Endometrium (tissue), 2 donors: ENCODE measurements around the gene SPRYD3.
"Not testable (repeated sequence)": the region's sequence is repeated elsewhere in the genome, so short reads cannot be mapped to it uniquely, and the experiment has no call there.

Source experiments
- FAIRE-seq: peaks from 2 replicates; lab custom pipeline; 2012; peaks lifted over from hg19 to GRCh38; lab: Jason Lieb, UNC
- donor health status: control.
- donor health status: control.

The SPRYD3 gene

DNA sequence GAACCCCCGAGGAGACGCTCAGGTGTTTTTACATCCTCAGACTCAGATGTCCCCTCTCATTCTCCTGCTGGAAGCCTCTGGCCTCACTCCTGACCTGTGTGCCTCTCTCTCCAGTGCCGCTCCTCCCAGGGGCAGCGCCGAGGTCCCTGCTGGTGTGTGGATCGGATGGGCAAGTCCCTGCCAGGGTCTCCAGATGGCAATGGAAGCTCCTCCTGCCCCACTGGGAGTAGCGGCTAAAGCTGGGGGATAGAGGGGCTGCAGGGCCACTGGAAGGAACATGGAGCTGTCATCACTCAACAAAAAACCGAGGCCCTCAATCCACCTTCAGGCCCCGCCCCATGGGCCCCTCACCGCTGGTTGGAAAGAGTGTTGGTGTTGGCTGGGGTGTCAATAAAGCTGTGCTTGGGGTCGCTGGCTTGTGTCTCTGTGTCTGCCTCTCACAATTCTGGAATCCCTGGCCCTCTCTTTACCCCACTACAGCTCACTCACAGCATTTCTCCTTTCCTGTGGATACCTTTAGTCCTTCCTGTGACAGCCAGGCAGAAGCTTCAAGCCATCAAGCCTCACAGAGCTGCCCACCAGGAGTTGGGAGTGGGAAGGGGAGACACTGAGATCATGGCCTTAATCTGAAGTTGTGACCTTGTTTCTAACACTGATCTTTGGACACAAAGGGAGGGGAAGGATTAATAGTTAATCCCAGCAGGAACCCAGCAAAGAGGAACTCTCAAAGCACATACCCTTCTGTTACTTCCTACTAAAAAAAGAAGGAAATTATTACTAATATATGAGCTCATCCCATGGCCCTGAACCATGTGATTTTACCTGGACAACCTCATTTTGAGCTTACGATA, 23.0 kb upstream of the SPRYD3 start:
- no peak for FAIRE-seq

DNA sequence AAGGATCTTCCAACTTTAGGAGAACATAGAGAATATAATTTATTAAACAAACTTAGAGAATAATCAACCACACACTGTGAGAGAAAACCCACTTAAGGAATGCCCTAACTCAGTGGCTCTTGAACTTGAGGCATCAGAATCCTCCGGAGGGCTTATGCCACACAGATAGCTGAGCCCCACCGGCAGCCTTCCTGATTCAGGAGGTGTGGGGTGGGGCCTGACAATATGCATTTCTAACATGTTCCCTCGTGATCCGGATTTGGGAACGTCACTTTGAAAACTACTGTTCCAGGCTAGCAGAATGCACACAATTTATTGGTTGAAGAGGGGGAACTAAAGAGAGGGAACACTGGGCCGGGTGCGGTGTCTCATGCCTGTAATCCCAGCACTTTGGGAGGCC, 22.1 kb upstream of the SPRYD3 start:
- no peak for FAIRE-seq

DNA sequence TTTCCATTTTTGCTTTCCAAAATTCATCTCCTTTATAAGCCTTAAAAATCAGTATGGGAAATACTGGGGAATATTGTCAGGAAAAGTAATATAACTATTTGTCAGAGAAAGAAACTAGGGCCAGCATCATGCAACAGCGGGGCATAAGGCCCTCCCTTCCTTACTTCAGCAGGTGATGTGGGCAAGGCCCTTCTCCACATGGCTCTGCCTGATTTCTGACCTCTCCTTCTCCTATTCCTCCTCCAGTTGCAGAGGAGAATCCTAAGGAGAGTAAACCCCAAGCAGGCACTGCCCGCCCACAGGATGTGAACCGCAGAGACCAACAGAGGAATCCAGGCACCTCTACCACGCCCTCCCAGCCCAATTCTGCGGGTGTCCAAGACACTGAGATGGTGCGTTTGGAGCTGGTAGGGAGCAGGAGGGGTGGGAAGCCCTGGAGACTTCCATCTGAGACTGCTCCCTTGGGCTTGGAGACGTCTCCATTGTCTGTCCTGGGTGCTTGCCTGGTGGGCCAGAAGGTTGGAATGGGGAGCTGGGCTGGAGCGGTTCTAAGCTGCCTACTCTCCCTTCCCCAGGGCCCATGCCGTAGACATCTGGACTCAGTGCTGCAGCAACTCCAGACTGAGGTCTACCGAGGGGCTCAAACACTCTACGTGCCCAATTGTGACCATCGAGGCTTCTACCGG, 21.4 kb upstream of the SPRYD3 start:
- no peak for FAIRE-seq

DNA sequence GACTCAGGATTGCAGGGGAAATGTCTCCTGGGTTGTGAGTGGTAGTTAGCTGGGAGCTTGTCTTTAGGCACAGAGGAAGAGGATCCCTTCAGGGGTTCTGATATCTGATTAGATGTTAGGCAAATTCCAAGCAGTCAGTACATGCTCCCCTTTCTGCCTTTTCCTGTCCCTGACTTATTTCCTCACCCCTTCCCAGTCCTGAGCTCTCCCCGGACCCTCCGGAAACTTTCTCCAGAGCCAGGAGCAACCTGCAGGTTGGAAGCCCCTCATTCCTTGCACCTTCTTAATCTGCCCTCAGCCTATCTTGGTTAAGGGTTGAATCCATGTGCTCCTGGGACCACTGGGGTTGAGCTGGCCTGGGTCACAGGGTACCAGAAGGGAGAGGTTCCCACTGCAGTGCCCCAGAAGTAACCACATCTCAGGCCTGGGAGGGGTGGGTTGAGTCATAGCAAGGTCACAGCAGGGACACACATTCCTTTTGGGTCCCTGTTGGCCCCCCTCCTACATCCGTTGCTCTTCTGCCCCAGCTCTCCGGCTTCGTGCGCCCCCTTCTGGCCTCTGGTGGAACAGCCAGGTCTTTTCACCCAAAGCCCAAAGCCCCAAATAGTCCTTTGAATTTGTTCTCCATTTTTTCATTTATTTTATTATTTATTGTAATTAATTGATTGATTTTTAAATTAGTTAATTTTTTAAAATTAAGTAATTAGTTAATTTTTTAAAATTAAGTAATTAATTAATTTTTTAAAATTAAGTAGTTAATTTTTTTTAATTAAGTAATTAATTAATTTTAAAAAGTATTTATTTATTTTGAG, 20.1 kb upstream of the SPRYD3 start:
- FAIRE-seq, result peak; percentile 98

DNA sequence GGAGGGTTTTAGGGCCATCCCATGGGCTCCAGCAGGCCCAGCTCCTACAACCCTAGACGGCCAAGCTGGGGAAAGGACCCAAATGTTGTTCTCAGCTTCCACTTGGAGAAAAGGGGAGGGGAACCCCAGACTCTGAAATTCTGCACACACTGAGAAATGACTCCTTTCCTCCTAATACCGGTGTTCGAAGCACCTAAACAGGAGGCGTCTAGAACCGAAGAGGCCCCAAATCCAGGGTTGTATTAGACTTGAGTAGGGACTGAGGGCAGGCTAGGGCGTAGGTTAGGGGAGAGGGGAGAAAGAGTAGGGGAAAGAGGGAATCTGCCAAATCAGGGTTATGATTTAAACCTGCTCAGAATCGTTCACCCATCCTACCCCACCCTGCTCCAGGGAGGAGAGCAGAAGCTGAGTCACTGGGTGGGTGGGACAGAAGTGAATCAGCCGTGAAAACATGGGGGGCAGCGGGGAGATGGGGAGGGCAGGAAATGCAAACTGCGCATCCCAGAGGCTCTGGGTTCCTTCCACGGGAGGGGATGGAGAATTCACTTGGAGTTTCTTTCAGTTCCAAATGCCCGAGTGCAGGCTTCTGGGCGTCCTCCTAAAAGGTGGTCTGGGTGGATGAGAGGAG, 19.3 kb upstream of the SPRYD3 start:
- no peak for FAIRE-seq

DNA sequence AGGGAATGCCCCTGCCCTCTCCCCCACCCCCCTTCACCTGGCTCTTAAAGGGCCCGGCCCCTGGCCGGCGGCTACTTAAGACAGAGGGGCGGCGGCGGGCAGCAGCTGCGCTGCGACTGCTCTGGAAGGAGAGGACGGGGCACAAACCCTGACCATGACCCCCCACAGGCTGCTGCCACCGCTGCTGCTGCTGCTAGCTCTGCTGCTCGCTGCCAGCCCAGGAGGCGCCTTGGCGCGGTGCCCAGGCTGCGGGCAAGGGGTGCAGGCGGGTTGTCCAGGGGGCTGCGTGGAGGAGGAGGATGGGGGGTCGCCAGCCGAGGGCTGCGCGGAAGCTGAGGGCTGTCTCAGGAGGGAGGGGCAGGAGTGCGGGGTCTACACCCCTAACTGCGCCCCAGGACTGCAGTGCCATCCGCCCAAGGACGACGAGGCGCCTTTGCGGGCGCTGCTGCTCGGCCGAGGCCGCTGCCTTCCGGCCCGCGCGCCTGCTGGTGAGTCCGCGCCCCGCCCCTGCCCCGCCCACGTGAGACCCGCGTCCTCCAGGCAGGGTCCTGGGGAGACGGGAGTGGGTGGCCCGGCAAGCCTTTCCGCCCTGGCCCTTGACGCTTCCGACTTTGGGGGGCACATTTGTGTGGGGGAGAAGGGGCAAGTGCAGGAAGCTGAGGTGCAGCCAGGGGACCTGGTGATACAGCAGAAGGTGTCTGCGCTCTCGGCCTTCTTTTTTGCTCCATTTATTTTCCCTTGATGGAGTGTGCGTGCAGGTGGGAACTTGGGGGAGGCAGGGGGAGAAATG, 18.6 kb upstream of the SPRYD3 start, which contains the start of gene IGFBP6:
Gene IGFBP6, plus strand, starts transcription at position 104 of the 790 bp plus-strand sequence. Its CDS starts 51 bp downstream, at position 155.
- no peak for FAIRE-seq

DNA sequence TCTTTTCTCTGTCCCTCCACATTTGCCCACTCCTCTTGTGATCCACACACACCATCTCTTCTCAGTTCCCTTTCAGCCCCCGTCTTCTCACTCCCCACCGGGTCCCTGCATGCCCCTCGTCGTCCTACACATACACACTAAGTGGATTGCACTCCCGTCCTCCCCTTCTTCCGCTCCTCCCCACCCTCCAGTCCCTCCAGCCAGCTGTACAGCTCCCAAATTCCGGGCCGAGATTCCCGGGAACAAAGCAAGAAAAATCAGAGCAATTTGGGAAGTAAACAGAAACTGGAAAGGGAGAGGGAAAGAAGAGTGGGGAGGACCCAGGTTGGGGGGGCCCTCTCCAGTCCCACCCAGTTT, 18.0 kb upstream of the SPRYD3 start:
- FAIRE-seq, result no peak

DNA sequence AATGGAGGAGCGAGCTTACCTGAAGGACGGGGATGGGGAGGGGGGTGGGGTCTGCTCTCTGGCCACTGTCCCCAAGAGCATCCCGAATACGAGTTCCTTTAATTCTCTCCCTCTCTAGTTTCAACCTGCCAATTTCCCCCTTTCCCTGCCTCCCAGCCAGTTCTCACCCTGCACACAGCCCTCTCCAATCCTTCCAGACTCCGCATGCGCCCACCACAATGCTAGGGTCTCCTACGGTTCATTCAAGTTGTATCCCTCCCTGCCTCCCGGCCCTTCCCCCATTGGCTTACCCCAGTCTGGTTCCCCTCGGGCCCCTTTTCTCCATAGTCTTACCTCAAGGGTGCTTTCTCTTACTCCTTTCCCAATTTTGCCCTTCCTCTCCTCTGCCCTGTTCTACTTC, 17.6 kb upstream of the SPRYD3 start:
- no peak for FAIRE-seq

DNA sequence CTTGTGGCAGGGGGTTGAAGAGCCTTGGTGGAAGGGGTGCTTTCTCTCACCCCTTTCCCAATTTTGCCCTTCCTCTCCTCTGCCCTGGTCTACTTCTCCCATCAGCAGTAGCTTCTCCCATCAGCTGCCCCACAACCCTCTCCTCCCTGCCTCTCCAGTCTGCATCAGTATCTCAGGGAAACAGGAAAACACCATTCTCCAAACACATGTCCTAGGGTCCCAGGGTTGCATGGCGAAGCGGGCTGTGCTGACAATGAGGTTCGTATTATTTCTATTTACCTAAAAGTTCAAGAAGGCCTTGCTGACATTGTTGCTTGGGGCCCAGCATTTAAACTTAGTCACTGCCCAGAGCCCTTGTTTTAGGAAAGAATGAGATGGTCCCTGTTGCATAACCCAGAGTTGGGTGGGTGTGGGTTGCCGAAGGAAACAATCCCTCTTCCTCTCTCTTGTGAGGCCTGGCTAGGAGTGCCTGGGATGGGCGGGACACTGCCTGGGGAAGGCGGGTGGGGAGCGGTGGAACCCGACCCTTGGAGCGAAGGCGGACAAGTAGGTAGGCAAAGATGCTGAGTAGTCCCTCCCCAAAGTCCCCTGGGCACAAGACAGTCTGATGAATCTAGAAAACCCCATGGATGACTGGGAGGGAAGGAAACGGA, 17.0 kb upstream of the SPRYD3 start:
- no peak for FAIRE-seq

DNA sequence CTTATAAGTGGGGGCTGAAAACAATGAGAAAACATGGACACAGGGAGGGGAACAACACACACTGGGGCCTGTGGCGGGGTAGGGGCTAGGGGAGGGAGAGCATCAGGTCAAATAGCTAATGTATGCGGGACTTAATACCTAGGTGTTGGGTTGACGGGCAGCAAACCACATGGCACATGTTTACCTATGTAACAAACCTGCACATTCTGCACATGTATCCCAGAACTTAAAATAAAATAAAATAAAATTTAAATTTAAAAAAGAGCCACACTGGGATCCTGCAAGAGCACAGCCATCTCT, 16.4 kb upstream of the SPRYD3 start:
- not testable (repeated sequence) for FAIRE-seq

DNA sequence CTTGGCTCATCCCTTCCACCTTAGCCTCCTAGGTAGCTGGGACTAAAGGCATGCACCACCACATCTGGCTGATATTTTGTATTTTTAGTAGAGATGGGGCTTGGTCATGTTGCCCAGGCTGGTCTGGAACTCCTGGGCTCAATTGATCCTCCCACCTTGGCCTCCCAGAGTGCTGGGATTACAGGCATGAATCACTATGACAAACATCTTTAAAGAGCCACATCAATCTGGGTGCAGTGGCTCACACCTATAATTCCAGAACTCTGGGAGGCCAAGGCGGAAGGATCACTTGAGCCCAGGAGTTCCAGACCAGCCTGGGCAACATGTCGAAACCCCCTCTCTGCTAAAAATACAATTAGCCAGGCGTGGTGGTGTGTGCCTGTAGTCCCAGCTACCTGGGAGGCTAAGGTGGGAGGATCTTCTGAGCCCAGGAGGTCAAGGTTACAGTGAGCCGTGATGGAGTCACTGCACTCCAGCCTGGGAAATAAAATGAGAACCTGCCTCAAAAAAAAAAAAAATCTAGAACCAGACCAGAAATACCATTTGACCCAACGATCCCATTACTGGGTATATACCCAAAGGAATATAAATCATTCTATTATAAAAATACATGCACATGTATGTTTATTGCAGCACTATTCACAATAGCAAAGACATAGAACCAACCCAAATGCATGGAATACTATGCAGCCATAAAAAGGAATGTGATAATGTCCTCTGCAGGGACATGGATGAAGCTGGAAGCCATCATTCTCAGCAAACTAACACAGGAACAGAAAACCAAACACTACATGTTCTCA, 15.8 kb upstream of the SPRYD3 start:
- not testable (repeated sequence) for FAIRE-seq

DNA sequence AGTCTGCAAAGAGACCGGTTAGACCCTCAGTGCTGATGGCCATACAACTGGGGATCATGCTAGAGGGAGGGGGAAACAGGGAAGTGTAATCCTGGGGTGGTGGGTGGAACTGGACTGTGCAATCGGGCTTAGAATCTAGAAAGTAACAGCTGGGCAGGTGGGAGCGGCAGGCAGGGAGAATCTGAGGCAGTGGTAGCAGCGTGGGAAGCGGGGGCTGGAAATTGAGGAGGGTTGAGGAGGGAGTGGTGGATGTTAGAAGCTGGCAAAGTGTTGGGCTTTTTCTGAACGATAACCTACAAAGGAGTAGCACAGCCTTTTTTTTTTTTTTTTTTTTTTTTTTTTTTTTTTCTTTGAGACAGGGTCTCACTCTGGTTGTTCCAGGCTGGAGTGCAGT, 15.2 kb upstream of the SPRYD3 start:
- FAIRE-seq, result no peak

DNA sequence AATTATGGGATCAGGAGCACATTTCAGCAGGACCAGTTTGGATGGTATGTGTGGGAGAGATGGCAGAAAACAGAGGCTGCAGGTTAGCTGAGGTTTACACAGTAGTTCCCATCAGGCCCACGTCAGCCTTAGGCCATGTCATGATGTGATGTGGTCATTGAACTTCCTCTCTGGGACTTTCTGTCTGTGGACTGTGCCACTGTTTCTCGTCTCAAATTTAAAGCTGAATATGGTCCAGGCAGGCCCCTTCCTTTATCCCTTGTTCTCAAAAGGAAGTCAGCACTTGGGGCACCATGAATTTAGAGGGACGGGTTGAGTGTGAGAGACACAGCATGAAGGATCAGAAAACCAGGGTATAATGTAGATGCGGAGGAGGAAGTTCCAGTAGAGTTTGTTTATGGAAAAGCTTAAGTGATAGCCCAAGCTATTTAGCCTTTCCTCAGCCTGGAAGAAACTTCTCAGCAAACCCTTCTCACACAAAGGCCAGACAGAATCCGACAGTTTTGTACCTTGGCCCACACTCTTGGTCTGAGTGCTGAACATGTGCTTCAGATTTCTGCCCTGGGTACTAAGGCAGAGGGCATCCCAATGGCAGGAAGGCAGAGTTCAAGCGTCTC, 14.7 kb upstream of the SPRYD3 start:
- FAIRE-seq, result no peak

DNA sequence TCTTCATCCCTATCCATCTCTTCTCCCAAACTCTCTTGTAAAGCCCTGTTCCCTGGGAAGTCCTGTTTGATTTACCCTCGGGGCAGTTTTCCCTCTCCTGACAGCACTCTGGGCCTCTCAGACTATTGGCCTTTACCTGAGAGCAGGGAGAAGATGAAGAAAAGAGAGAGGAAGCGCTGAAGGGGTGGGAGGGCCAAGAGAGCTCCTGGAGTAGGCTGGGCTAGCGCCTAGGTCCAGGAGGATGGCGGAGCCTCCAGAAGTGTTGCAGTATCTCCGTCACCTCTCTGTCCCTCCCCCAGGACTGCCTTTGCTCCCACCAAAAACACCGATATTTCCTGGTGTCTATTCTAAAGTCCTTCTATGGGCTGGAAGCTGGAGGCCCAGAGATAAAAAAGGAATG, 12.6 kb upstream of the SPRYD3 start:
- FAIRE-seq, result no peak

DNA sequence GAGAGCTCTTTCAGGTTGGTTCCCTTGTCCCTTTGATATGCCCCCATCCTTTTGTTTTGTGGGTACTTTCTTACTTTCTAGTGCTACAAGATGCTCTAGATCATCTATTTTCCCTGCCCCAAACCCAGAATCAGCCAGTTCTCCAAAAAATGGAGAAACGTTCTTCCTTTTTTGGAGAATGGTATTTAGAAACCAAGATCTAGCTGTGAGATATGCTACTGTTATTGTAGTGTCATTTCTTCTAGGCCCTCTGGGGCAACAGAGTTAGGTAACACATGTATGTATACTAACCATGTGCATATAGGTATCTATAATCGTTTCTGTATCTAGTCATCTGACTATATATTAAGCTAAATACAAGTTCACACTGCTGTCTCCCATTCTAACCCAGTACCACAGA, 11.4 kb upstream of the SPRYD3 start:
- no peak for FAIRE-seq

DNA sequence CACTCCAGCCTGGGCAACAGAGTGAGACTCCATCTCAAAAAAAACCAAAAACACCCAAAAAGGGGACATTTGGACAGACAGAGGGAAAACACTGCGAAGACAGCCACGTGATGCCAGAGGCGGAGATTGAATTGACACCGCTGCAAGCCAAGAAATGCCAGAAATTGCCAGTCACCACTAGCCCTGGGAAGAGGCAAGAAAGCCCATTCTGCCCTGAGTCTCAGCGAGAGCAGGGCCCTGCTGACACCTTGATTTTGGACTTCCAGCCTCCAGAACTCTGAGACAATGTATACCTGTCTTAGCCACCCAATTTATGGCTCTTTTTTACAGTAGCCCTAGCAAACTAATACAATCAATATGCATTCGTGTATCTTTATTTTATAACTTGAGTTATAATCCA, 10.9 kb upstream of the SPRYD3 start:
- FAIRE-seq, result no peak

DNA sequence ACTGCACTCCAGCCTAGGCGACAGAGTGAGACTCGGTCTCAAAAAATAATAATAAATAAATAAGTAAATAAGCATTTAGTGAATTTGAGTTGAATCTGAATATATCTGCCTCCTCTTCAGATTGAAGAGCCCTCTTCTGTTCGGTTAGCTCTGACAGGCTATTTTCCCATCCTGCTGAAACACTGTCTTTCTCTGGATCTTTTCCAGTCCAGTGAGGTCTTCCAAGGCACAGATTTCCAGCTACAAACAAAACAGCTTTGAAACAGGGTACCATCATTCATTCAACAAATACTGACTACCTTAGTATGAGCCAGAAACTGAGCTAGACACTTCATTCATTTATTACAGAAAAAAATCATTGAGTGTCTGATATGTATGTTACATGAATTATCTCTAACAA, 7.2 kb upstream of the SPRYD3 start:
- no peak for FAIRE-seq

DNA sequence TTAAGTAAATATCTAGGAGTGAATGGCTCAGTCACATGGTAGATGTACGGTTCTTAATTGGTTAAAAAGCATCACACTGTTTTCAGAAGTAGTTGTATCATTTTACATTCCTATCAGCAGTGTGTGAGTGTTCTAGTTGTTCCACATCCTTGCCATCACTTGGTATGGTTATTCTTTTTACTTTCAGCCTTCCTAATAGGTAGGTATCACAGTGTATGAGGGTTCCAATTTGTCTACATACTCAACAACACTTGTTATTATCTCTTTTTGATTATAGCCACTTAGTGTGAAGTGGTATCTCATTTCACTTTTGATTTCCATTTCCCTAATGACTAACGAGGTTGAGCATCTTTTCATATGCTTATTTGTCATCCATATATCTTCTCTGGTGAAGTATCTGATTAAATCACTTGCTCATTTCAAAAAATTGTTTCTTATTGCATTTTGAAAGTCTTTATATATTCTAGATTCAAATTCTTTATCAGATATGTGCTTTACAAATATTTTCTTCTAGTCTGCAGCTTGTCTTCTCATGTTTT, 3.5 kb upstream of the SPRYD3 start:
- FAIRE-seq, result no peak

DNA sequence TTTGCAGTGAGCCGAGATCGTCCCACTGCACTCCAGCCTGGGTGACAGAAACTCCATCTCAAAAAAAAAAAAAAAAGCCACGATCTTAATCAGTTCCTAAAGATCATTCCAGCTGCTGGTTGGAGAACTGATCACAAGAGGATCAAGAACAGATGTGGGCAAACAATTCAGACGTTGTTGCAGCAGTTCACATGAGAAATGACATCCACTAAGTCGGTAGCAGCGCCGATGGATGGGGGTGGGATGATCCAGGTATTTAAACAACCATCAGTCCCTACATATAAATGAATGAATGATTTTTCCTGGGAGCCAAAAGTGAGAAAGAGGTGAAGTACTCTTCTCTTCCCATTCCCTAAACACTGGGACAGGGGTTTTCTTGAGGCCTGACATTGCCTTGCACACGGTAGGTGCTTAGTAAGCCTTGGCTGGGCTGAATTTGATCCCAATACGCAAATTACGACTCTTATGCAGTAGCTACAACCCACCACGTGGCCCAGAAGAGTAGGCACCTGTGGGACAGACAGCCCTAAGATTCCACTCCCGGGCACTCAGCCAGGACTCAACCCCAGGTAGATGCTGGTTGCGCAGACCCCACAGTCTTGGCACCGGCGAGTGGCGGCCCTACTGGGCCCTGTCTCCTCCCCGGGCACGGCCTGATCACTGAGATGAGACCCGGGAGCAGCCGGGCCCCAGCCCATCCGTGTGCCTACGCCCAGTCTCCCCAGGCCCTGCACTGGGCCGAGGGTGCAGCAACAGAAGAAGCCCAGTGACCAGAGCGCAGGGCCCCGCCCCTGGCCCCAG, 565 bp downstream of the SPRYD3 start:
- no peak for FAIRE-seq
